Right kidney (tissue), 1 donor: ENCODE measurements around the gene HDDC3.

Experiments
- DNase-seq: peaks from one replicate; pipeline ENCODE4 v3.0.0-alpha.2; 2016

HDDC3 gene

DNA sequence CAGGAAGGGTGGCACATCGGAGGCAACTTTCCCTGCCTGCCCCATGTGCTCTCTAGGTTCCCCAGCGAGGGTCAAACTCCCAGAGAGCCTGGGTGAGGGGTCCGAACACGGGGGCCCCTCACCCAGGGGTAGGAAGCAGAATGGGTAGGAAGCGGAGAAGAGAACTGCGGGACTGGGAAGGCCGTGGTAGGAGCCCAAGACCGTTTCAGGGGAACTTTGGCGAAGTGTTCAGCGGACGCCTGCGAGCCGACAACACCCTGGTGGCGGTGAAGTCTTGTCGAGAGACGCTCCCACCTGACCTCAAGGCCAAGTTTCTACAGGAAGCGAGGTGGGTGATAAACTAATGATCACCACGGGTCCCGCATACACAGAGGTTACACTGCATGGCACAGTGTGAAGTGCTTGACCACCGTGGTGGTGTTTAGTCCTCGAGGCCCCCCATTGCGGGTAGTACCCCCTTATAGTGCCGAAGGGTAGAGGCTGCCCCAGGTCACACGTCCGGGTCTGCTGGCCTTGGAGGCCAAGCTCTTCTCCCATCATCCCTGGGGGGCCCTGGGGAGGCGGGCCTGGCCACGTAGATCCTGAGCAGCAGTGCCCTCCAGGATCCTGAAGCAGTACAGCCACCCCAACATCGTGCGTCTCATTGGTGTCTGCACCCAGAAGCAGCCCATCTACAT lies 39.7 kb downstream of the HDDC3 start:
- no peak for DNase-seq

DNA sequence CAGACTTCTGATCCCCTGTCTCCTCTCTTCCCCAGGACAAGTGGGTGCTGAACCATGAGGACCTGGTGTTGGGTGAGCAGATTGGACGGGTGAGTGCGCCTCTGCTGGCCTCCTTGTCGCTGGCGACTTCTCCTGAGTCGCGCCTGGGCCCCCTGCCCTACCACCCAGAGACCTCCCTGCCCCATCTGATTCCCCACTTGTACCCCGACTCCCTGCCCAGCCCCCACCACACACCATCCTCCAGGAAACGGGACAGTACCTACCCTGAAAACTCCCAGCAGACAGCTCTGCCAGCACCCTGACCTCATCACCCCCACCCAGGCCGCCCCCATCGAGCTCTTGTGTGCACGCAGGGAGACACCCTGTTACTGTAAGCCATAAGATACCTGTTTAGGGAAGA lies 40.3 kb downstream of the HDDC3 start:
- DNase-seq: no peak

DNA sequence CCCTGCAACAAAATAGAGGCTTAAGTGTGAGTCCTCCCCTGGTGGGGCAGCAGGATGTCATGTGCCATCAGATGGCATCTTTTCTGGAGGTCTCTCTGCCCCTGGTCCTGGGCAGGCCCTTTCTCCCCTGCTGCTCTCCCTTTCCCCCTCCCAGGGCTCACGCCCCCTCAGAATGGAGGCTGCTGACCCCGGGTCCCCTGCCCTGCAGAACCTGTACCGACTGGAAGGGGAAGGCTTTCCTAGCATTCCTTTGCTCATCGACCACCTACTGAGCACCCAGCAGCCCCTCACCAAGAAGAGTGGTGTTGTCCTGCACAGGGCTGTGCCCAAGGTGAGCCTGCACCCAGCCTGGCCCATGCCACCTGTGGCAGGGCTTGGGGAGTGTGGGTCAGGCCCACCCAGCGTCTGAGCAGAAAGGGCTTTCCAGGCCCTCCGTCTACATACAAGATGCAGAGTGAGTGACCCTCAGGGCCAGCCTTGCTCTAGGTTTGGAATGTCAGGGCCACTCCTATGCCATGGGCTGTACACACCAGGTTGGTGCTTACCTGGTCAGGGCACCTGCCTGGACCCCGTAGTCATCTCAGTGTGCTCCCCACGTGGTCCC lies 40.9 kb downstream of the HDDC3 start:
- no peak for DNase-seq

DNA sequence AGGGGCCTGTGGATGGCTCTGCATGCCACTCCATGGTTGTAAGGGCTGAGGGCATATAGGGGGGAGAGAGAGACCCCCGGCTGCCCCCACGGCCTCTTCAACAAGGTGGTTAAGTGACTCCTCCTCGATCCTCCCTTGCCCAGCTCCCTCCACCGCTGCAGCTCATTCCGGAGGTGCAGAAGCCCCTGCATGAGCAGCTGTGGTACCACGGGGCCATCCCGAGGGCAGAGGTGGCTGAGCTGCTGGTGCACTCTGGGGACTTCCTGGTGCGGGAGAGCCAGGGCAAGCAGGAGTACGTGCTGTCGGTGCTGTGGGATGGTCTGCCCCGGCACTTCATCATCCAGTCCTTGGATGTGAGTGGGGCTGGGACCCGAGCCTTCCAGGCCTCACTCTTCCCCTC lies 41.5 kb downstream of the HDDC3 start:
- no peak for DNase-seq

DNA sequence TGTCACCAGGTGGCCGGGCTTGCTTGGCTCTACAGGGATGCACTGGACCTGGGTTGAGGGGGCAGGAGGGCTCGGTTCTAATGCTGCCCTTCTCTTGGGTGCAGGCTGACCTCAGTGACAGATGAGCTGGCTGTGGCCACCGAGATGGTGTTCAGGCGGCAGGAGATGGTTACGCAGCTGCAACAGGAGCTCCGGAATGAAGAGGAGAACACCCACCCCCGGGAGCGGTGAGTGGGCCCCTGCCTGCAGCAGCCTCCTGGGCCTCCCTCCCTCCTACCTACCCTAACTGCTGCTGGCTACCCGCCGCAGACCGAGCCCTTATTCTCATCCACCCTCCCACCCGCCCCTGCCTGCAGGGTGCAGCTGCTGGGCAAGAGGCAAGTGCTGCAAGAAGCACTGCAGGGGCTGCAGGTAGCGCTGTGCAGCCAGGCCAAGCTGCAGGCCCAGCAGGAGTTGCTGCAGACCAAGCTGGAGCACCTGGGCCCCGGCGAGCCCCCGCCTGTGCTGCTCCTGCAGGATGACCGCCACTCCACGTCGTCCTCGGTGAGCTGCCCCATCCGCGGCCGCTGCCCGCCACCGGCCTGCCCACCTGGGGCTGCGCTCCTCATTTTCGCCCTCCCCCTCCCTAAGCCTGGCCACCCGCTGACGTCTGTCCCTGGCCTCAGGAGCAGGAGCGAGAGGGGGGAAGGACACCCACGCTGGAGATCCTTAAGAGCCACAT lies 42.5 kb downstream of the HDDC3 start:
- no peak for DNase-seq

DNA sequence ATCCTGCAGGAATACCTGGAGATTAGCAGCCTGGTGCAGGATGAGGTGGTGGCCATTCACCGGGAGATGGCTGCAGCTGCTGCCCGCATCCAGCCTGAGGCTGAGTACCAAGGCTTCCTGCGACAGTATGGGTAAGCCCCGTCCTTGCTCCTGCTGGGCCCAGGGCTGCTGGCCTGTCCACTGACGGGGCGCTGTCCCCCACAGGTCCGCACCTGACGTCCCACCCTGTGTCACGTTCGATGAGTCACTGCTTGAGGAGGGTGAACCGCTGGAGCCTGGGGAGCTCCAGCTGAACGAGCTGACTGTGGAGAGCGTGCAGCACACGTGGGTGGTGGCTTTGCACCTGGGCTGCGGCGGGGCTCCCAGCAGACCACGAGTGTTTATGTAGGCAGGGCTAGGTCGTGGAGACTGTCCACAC lies 43.0 kb downstream of the HDDC3 start:
- no peak for DNase-seq

DNA sequence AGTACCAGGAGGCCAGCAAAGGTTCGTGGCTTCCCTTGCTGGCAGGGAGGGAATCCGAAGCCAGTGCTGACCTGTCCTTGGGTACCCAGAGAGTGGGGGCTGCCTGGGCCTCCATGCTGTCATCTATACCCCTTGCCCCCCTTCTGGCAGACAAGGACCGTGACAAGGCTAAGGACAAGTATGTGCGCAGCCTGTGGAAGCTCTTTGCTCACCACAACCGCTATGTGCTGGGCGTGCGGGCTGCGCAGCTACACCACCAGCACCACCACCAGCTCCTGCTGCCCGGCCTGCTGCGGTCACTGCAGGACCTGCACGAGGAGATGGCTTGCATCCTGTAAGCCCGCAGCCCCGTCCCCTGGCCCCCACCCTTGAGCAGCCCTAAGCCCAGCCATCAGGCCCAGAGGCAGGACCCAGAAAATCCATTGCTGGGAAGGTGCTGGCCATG lies 45.3 kb downstream of the HDDC3 start:
- no peak for DNase-seq

DNA sequence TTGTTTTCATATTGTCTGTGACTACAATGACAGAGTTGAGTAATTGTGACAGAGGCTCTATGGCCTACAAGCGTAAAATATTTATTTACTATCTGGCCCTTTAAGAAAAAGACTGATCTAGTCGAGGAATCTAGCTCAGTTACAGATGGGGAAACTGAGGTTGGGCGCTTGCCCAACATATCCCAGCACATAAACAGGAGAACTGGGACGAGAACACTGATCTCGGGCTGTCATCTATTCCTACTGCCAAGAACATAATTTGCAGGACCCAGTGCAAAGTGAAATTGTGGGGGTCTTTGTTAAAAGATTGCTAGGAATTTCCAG lies 46.1 kb downstream of the HDDC3 start:
- DNase-seq: no peak

DNA sequence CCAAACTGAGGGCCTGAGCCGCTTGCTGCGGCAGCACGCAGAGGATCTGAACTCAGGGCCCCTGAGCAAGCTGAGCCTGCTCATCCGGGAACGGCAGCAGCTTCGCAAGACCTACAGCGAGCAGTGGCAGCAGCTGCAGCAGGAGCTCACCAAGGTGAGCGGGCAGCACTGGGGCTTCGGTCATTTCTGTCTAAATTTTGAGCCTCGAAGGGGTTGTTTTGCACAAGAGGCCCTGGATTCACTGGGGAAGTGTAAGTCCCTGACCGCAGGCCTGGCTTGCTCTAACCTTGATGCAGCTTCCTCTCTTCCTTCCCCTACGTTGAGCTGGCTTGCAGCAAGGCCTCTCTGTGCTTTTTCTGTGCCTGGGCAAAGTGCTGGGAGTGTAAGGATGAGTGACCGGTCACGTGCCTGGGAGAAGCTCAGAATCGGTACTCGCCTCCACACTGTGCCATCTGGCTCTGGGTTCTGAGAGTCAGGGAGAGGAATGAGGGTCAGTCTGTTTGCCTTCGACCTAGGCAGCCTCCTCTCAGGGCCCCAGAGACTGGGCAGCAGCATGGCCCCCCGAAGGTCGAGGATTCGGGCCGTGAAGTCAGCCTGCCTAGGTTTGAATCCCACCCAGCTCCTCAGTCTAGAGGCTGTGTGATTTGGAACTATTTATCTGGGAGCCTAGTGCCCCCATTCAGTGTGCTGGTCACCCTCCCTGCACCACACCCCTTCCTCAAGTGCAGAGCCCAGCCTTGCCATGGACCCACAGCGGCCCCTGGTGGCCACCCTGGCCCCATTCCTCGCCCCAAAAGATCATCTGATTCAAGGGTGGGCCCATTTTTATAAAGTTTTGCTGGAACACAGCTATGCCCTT lies 46.7 kb downstream of the HDDC3 start:
- DNase-seq: peak; percentile 71

DNA sequence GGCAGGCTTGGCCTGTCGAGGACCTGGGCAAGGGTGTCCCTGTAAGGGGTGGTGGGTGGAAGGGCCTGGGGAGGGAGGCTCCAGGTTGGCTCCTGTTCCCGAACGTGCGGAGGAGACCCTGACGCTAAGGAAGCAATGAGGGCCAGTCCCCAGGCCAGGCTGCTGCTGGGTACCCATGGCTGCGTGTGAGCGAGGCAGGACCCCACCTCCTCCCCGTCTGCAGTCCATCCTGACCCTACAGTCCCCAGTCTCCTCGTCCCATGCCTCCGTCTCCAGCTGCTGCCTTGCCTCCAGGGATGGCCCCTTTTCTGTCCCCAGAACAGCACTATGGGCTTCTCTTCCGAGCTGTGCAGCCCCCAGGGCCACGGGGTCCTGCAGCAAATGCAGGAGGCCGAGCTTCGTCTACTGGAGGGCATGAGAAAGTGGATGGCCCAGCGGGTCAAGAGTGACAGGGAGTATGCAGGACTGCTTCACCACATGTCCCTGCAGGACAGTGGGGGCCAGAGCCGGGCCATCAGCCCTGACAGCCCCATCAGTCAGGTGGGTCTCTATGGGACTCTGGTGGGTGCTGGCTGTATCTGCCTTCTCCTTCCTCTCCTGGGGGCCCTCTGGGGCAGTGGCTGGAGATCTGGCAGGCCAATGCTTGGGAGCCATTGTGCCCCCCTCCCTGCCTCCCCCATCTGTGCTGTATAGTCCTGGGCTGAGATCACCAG lies 47.5 kb downstream of the HDDC3 start:
- no peak for DNase-seq

DNA sequence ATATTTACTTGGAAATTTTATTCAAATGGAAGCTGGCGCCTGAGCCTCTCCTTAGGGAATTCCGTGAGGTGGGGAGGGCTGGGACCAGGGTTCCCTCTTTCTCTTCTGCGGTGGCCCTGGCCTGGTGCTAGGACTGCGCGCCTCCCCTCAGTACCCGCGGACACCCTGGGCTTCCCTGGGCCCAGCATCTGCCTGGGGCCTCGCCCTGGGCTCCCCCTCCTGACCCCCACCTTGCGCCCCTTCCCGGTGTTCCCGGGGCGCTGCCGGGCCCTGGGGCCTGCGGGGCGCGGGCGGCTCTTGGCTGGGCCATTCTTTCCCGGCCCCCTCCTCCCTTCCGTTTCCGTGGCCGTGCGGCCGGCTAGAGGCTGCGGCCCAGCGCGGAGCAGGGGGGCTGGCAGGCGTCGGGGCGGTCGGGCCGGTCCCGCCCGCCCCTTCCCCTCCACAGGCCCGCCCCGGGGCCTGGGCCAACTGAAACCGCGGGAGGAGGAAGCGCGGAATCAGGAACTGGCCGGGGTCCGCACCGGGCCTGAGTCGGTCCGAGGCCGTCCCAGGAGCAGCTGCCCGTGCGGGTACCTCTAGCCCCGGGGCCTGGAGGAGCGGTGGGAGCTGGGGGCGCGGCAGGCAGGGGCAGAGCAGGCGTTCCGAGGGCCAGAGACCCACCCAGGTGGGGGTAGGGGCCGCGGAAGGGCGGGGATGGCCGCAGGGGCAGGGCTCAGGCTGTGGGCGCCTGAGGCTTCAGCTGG lies 48.2 kb downstream of the HDDC3 start, which contains the start of gene FES:
FES (plus strand) TSS at position 529 of the 743 bp plus-strand sequence. CDS start 542 bp downstream, outside the sequence.
- DNase-seq: peak; percentile 74

DNA sequence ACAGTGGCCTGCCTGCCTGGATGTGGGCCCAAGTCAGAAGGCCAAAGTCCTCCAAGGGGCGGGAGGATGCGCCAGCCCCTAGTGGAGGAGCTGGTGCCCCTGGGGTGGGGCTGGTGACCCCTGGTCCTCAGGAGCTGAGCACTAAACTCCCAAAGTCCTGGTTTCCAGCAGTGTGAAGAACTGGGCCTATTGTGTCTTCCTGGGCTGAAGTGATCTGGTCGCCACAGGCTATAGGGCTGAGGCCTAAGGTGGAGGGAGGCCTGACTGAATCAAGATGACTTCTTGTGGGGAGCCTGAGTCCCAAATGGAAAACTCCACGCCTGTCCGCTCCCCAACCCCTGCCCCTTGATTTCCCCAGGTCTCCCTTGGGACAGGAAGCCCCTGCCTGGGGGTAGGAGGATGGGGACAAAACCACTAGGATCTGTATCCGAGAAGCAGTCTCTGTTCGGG lies 48.8 kb downstream of the HDDC3 start:
- DNase-seq: peak; percentile 44

DNA sequence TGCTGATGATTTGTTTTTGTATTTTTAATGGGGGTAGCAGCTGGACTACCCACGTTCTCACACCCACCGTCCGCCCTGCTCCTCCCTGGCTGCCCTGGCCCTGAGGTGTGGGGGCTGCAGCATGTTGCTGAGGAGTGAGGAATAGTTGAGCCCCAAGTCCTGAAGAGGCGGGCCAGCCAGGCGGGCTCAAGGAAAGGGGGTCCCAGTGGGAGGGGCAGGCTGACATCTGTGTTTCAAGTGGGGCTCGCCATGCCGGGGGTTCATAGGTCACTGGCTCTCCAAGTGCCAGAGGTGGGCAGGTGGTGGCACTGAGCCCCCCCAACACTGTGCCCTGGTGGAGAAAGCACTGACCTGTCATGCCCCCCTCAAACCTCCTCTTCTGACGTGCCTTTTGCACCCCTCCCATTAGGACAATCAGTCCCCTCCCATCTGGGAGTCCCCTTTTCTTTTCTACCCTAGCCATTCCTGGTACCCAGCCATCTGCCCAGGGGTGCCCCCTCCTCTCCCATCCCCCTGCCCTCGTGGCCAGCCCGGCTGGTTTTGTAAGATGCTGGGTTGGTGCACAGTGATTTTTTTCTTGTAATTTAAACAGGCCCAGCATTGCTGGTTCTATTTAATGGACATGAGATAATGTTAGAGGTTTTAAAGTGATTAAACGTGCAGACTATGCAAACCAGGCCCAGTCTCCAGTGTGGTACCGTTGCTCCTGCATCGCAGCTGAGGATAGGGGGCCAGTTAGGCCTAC lies 49.4 kb downstream of the HDDC3 start:
- no peak for DNase-seq

DNA sequence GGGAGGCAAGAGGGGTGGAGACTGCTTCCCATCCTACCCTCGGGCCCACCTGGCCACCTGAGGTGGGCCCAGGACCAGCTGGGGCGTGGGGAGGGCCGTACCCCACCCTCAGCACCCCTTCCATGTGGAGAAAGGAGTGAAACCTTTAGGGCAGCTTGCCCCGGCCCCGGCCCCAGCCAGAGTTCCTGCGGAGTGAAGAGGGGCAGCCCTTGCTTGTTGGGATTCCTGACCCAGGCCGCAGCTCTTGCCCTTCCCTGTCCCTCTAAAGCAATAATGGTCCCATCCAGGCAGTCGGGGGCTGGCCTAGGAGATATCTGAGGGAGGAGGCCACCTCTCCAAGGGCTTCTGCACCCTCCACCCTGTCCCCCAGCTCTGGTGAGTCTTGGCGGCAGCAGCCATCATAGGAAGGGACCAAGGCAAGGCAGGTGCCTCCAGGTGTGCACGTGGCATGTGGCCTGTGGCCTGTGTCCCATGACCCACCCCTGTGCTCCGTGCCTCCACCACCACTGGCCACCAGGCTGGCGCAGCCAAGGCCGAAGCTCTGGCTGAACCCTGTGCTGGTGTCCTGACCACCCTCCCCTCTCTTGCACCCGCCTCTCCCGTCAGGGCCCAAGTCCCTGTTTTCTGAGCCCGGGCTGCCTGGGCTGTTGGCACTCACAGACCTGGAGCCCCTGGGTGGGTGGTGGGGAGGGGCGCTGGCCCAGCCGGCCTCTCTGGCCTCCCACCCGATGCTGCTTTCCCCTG lies 50.2 kb downstream of the HDDC3 start:
- DNase-seq: no peak

DNA sequence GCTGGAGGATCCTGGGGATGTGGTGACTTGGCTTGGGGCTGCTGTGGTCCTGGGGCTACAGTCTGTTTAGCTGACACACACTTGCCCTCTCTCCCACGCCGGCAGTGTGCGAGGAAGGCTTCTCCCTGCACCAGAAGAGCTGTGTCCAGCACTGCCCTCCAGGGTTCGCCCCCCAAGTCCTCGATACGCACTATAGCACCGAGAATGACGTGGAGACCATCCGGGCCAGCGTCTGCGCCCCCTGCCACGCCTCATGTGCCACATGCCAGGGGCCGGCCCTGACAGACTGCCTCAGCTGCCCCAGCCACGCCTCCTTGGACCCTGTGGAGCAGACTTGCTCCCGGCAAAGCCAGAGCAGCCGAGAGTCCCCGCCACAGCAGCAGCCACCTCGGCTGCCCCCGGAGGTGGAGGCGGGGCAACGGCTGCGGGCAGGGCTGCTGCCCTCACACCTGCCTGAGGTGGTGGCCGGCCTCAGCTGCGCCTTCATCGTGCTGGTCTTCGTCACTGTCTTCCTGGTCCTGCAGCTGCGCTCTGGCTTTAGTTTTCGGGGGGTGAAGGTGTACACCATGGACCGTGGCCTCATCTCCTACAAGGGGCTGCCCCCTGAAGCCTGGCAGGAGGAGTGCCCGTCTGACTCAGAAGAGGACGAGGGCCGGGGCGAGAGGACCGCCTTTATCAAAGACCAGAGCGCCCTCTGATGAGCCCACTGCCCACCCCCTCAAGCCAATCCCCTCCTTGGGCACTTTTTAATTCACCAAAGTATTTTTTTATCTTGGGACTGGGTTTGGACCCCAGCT lies 51.0 kb downstream of the HDDC3 start:
- no peak for DNase-seq

DNA sequence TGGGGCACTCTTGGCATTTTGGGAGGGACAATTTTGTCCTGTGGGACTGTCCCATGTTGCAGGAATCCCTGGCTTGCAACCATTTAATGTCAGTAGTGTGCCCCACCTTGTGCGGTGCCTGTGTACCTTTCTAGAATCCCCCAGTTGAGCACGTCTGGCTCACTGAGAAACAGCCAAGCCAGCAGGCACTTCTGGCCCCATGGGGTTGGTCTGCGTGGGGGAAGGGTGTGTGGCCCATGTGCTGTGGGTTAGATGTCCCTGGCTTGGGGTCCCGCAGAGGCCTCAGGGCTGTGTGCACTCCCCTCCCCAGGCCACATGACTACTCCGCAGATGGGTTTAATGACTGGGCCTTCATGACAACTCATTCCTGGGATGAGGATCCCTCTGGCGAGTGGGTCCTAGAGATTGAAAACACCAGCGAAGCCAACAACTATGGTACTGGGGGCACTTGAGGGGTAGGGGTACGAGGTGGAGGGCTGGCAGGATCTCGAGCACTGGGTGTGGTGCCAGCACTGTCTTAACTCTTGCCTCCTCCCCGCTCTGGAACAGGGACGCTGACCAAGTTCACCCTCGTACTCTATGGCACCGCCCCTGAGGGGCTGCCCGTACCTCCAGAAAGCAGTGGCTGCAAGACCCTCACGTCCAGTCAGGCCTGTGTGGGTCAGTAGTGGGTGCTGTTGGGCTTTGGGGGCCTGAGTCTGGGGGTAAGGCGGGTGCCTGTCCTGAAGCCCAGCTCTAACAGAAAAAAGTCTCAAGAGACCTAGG lies 51.8 kb downstream of the HDDC3 start:
- DNase-seq: no peak
